SH-SY5Y (cell line): Measurements from ENCODE around the gene CHST9.

Source experiments
- GATA2 ChIP-seq: IDR thresholded peaks from 2 replicates; pipeline ENCODE4 v1.6.1; 2011; ENCODE audit warnings: mild to moderate bottlenecking, low read depth, low read length
- GATA3 ChIP-seq: IDR thresholded peaks from 2 replicates; pipeline ENCODE4 v1.6.1; 2011; ENCODE audit warnings: low read depth, mild to moderate bottlenecking, low read length, moderate library complexity

GRCh38 chr18:27008575-27008974 lies 176.5 kb downstream of the CHST9 start:
- TF ChIP-seq GATA2: no peak
- TF ChIP-seq GATA3: no peak
